WTC11 (cell line): ENCODE measurements around the gene TCEAL7. TPM values are rescaled to one million over a fixed set of nuclear protein-coding genes. Genes with fewer than 3 reads are reported as not detected.

Experiments used
- ATAC-seq: fragments of 200-7000 bp; cut with Tn5 transposase; 2 replicates; pipeline ENCODE4 v1.10.0; 2021; ENCODE audit warnings: mild to moderate bottlenecking, moderate library complexity
- CTCF ChIA-PET: fragments of 300-600 bp; sonication (Branson Sonifier 250); formaldehyde crosslinking; loops from one replicate; lab custom pipeline; 2021; ENCODE audit warnings: antibody characterized with exemption; lab: Charles Lee
- POLR2A ChIA-PET: fragments of 350-600 bp; sonication (Branson Sonifier 250); formaldehyde crosslinking; loops from one replicate; lab custom pipeline; 2021; ENCODE audit warnings: antibody characterized with exemption; lab: Charles Lee
- DNase-seq: peaks from one replicate; pipeline ENCODE4 v3.0.0; 2021; ENCODE audit warnings: low spot score
- H3K27ac Mint-ChIP-seq: 2 replicates; pipeline ENCODE4 v1.8.0; 2021; ENCODE audit warnings: mixed read lengths
- H3K27me3 Mint-ChIP-seq: 2 replicates; pipeline ENCODE4 v1.8.0; 2021; ENCODE audit warnings: low read depth, mild to moderate bottlenecking, moderate library complexity, mixed read lengths
- H3K36me3 Mint-ChIP-seq: 2 replicates; pipeline ENCODE4 v1.8.0; 2021; ENCODE audit warnings: mixed read lengths
- H3K4me1 Mint-ChIP-seq: 2 replicates; pipeline ENCODE4 v1.8.0; 2022; ENCODE audit warnings: mixed read lengths
- H3K4me3 Mint-ChIP-seq: 2 replicates; pipeline ENCODE4 v1.8.0; 2021; ENCODE audit warnings: mild to moderate bottlenecking, moderate library complexity, mixed read lengths
- H3K9me3 Mint-ChIP-seq: 2 replicates; pipeline ENCODE4 v1.8.0; 2021; ENCODE audit warnings: mixed read lengths
- AR ChIP-seq: fragments of 250-450 bp; sonication (Bioruptor Pico); IDR thresholded peaks from 2 replicates; pipeline ENCODE4 v1.9.0; 2021; ENCODE audit warnings: mild to moderate bottlenecking
- ATF6 ChIP-seq: sonication (generic); formaldehyde crosslinking; IDR thresholded peaks from 2 replicates; pipeline ENCODE4 v1.8.1; 2023; ENCODE audit warnings: mild to moderate bottlenecking, missing genetic modification reagents
- CBFB ChIP-seq: sonication (generic); formaldehyde crosslinking; IDR thresholded peaks from 2 replicates; pipeline ENCODE4 v1.8.1; 2022; ENCODE audit warnings: mild to moderate bottlenecking, low read depth, missing genetic modification reagents
- CREB1 ChIP-seq: sonication (generic); formaldehyde crosslinking; IDR thresholded peaks from 2 replicates; pipeline ENCODE4 v1.8.0; 2023; ENCODE audit warnings: mild to moderate bottlenecking, missing genetic modification reagents
- ESRRA ChIP-seq: sonication (generic); formaldehyde crosslinking; IDR thresholded peaks from 2 replicates; pipeline ENCODE4 v1.8.1; 2022; ENCODE audit warnings: mild to moderate bottlenecking, missing genetic modification reagents, borderline replicate concordance
- FOXJ3 ChIP-seq: sonication (generic); formaldehyde crosslinking; IDR thresholded peaks from 2 replicates; pipeline ENCODE4 v1.9.0; 2021; ENCODE audit warnings: missing genetic modification reagents, mild to moderate bottlenecking, borderline replicate concordance
- HMGA2 ChIP-seq: fragments of 250-450 bp; sonication (Bioruptor Pico); IDR thresholded peaks from 2 replicates; pipeline ENCODE4 v1.4.0; 2021; ENCODE audit warnings: mild to moderate bottlenecking, moderate library complexity
- PREB ChIP-seq: sonication (generic); formaldehyde crosslinking; IDR thresholded peaks from 2 replicates; pipeline ENCODE4 v1.8.1; 2022; ENCODE audit warnings: mild to moderate bottlenecking, missing genetic modification reagents, moderate library complexity, borderline replicate concordance
- SMAD3 ChIP-seq: sonication (generic); formaldehyde crosslinking; IDR thresholded peaks from 2 replicates; pipeline ENCODE4 v1.8.0; 2022; ENCODE audit warnings: missing genetic modification reagents, mild to moderate bottlenecking, borderline replicate concordance
- STAT6 ChIP-seq: sonication (generic); formaldehyde crosslinking; conservative IDR thresholded peaks from 2 replicates; pipeline ENCODE4 v1.8.1; 2023; ENCODE audit warnings: mild to moderate bottlenecking, low read depth, missing genetic modification reagents, moderate library complexity
- TEAD4 ChIP-seq: sonication (generic); formaldehyde crosslinking; IDR thresholded peaks from 2 replicates; pipeline ENCODE4 v1.8.0; 2022; ENCODE audit warnings: mild to moderate bottlenecking, missing genetic modification reagents
- USF2 ChIP-seq: sonication (generic); formaldehyde crosslinking; IDR thresholded peaks from 2 replicates; pipeline ENCODE4 v1.8.1; 2023; ENCODE audit warnings: mild to moderate bottlenecking, missing genetic modification reagents, moderate library complexity
- ZBTB43 ChIP-seq: sonication (generic); formaldehyde crosslinking; IDR thresholded peaks from 2 replicates; pipeline ENCODE4 v1.8.1; 2023; ENCODE audit warnings: mild to moderate bottlenecking, missing genetic modification reagents
- ZNF121 ChIP-seq: sonication (generic); formaldehyde crosslinking; IDR thresholded peaks from 2 replicates; pipeline ENCODE4 v1.8.0; 2023; ENCODE audit warnings: missing genetic modification reagents
- ZNF317 ChIP-seq: sonication (generic); formaldehyde crosslinking; IDR thresholded peaks from 2 replicates; pipeline ENCODE4 v1.8.1; 2023; ENCODE audit warnings: low read depth, mild to moderate bottlenecking, moderate library complexity, missing genetic modification reagents, borderline replicate concordance
- ZNF416 ChIP-seq: fragments of 250-450 bp; sonication (Bioruptor Pico); IDR thresholded peaks from 2 replicates; pipeline ENCODE4 v1.9.0; 2021; ENCODE audit warnings: mild to moderate bottlenecking, inconsistent platforms
- ZNF425 ChIP-seq: fragments of 250-450 bp; sonication (Bioruptor Pico); conservative IDR thresholded peaks from 2 replicates; pipeline ENCODE4 v1.9.0; 2021; ENCODE audit warnings: mild to moderate bottlenecking
- ZNF532 ChIP-seq: fragments of 250-450 bp; sonication (Bioruptor Pico); IDR thresholded peaks from 2 replicates; pipeline ENCODE4 v1.9.0; 2021; ENCODE audit warnings: mild to moderate bottlenecking, borderline replicate concordance
- total RNA-seq: library from RNA; stranded (reverse); gene quantifications from 3 replicates; pipeline ENCODE4 v1.2.3, GENCODE V29; 2021

The TCEAL7 gene
- total RNA-seq, 1 experiment from 2014 or later, result 5.6 TPM

- peak; percentile 92 for ATAC-seq
- TF ChIP-seq AR (CRISPR knock-in tag) (no peak), STAT6 (CRISPR knock-in tag) (no peak), TEAD4 (no peak), ZNF532 (no peak), SMAD3 (CRISPR knock-in tag) (no peak), ZNF425 (no peak), ZNF416 (CRISPR knock-in tag) (no peak), HMGA2 (CRISPR knock-in tag) (no peak), PREB (CRISPR knock-in tag) (no peak), ZBTB43 (CRISPR knock-in tag) (no peak), CREB1 (CRISPR knock-in tag) (no peak), FOXJ3 (CRISPR knock-in tag) (no peak), ESRRA (CRISPR knock-in tag) (no peak), CBFB (no peak), ATF6 (CRISPR knock-in tag) (no peak), USF2 (CRISPR knock-in tag) (no peak), ZNF121 (CRISPR knock-in tag) (no peak), ZNF317 (no peak)
Observed at GRCh38 chrX:103330681-103331288, 746 bp downstream of the TCEAL7 start.

More at GRCh38 chrX:103330681-103331288, 746 bp downstream of the TCEAL7 start:
- Mint-ChIP-seq H3K4me3 (peak overlapping the region; percentile 75), H3K36me3 (no peaks in the 10 kb centered on the region), H3K9me3 (no peaks in the 10 kb centered on the region), H3K27ac (peak overlapping the region; percentile 89; the same call in 1 of the 2 replicates), H3K27me3 (no peaks in the 10 kb centered on the region; the same call in none of the 2 replicates), H3K4me1 (peaks cover 26% of the 10 kb centered on the region)
- DNase-seq, result peak; percentile 30
- ChIA-PET POLR2A (interaction anchor here (0.6 to 0.9 kb wide), 3 partner anchors 25 to 133 kb away, joined by 3 to 4 read pairs (median 3); partner anchors contain the start of genes BEX3 and TCEAL9), CTCF (interaction anchor here (0.5 to 2.3 kb wide), 5 partner anchors 11 to 134 kb away, joined by 3 to 17 read pairs (median 4); partner anchors contain the start of gene TCEAL9)
